Endothelial cell of umbilical vein (primary cell): Measurements from ENCODE around the gene TMEM161A. TPM values are rescaled to one million over a fixed set of nuclear protein-coding genes. Genes with fewer than 3 reads are reported as not detected.

Experiments
- BruUV-seq: library from RNA; stranded (reverse); fragments of 400-500 nt; replicated peaks from 2 replicates; lab custom pipeline; 2021; lab: Mats Ljungman, UMichigan
- CTCF ChIA-PET: fragments of 300-600, 350-600 bp; sonication (Branson Sonifier 250); formaldehyde crosslinking; loops from one replicate; lab custom pipeline; 2021; ENCODE audit warnings: antibody characterized with exemption, inconsistent platforms; lab: Charles Lee
- POLR2A ChIA-PET: fragments of 300-600, 350-600 bp; sonication (Branson Sonifier 250); formaldehyde crosslinking; loops from one replicate; lab custom pipeline; 2021; ENCODE audit warnings: antibody characterized with exemption, inconsistent platforms; lab: Charles Lee
- DNase-seq: peaks from one replicate; pipeline ENCODE4 v3.0.0-alpha.2; 2011; ENCODE audit warnings: low read depth, low spot score
- FAIRE-seq: peaks from 2 replicates; lab custom pipeline; 2011; peaks lifted over from hg19 to GRCh38; lab: Jason Lieb, UNC
- H2AFZ ChIP-seq: 2 replicates; pipeline ENCODE4 v1.6.0; 2012; ENCODE audit warnings: low read depth, low read length, control low read depth, inconsistent platforms
- H3K27ac ChIP-seq: 2 replicates; pipeline ENCODE4 v1.5.1; 2011; ENCODE audit warnings: low read depth, mild to moderate bottlenecking, control low read depth, low read length, moderate library complexity; ENCODE audit not compliant: insufficient read depth
- H3K27me3 ChIP-seq, 2 experiments: 2 replicates each; pipeline versions ENCODE4 v1.6.0 to v1.6.1; 2011; ENCODE audit warnings: low read length in 2 of 2, mixed read lengths in 1 of 2; ENCODE audit not compliant: control insufficient read depth in 2 of 2, insufficient read depth in 2 of 2
- H3K36me3 ChIP-seq, 2 experiments: 2 replicates in 1 of 2; 3 replicates in 1 of 2; pipeline ENCODE4 v1.5.1; 2011; ENCODE audit warnings: low read length in 2 of 2, mild to moderate bottlenecking in 1 of 2, moderate library complexity in 1 of 2; ENCODE audit not compliant: control insufficient read depth in 2 of 2, insufficient read depth in 2 of 2; ENCODE audit errors: extremely low read depth in 1 of 2
- H3K4me1 ChIP-seq: 3 replicates; pipeline ENCODE4 v1.5.1; 2011; ENCODE audit warnings: mild to moderate bottlenecking, low read length; ENCODE audit not compliant: control insufficient read depth, insufficient read depth; ENCODE audit errors: extremely low read depth
- H3K4me2 ChIP-seq: 2 replicates; pipeline ENCODE4 v1.6.1; 2011; ENCODE audit warnings: low read length, control low read depth, mixed read lengths; ENCODE audit not compliant: insufficient read depth
- H3K4me3 ChIP-seq, 3 experiments: fragments of 200-600 bp in 1 of 3; sonication (generic), shearing (Covaris generic) in 1 of 3; replicated peaks in 1 of 3; 2 replicates each; pipeline ENCODE4 v1.5.1; 2011 to 2016; ENCODE audit warnings: control low read depth in 3 of 3, low read length in 3 of 3, mild to moderate bottlenecking in 2 of 3, inconsistent platforms in 1 of 3, low read depth in 1 of 3, moderate library complexity in 1 of 3; ENCODE audit not compliant: insufficient read depth in 1 of 3
- H3K79me2 ChIP-seq: 2 replicates; pipeline ENCODE4 v1.6.0; 2012; ENCODE audit warnings: low read length, inconsistent platforms; ENCODE audit not compliant: control insufficient read depth, insufficient read depth
- H3K9ac ChIP-seq: replicated peaks from 2 replicates; pipeline ENCODE3; 2011; ENCODE audit warnings: low read length, control low read depth; ENCODE audit not compliant: insufficient read depth; ENCODE audit errors: extremely low read depth
- H3K9me1 ChIP-seq: replicated peaks from 3 replicates; pipeline ENCODE4 v1.6.0; 2011; ENCODE audit warnings: mild to moderate bottlenecking, low read length; ENCODE audit not compliant: control insufficient read depth, insufficient read depth; ENCODE audit errors: extremely low read depth
- H3K9me3 ChIP-seq: replicated peaks from 2 replicates; pipeline ENCODE4 v1.5.1; 2012; ENCODE audit warnings: low read length, inconsistent platforms; ENCODE audit not compliant: control insufficient read depth, insufficient read depth
- H4K20me1 ChIP-seq: replicated peaks from 2 replicates; pipeline ENCODE3; 2011; ENCODE audit warnings: mild to moderate bottlenecking, low read length; ENCODE audit not compliant: control insufficient read depth, insufficient read depth; ENCODE audit errors: extremely low read depth
- EZH2 ChIP-seq: IDR thresholded peaks from 2 replicates; pipeline ENCODE4 v1.6.1; 2012; ENCODE audit warnings: borderline replicate concordance, low read depth, mild to moderate bottlenecking, moderate library complexity, low read length, inconsistent platforms; ENCODE audit not compliant: severe bottlenecking
- FOS ChIP-seq: IDR thresholded peaks from 2 replicates; pipeline ENCODE4 v1.6.1; 2011; ENCODE audit warnings: mild to moderate bottlenecking, low read length, moderate library complexity, borderline replicate concordance; ENCODE audit not compliant: insufficient read depth
- GATA2 ChIP-seq: IDR thresholded peaks from 2 replicates; pipeline ENCODE4 v1.7.0; 2011; ENCODE audit warnings: low read depth, mild to moderate bottlenecking, moderate library complexity, mixed read lengths, low read length; ENCODE audit not compliant: insufficient read length, insufficient read depth
- JUN ChIP-seq: IDR thresholded peaks from 2 replicates; pipeline ENCODE4 v1.6.1; 2011; ENCODE audit warnings: borderline replicate concordance, low read depth; ENCODE audit not compliant: insufficient read length, insufficient read depth
- MYC ChIP-seq: IDR thresholded peaks from one replicate; pipeline ENCODE4 v1.6.1; 2011; ENCODE audit warnings: mild to moderate bottlenecking, low read depth, low read length
- POLR2A ChIP-seq: IDR thresholded peaks from 2 replicates; pipeline ENCODE4 v1.6.1; 2012; ENCODE audit warnings: low read depth, mild to moderate bottlenecking, control low read depth, low read length
- POLR2AphosphoS5 ChIP-seq: IDR thresholded peaks from 2 replicates; pipeline ENCODE4 v1.6.1; 2012; ENCODE audit warnings: low read depth, mild to moderate bottlenecking, control low read depth, low read length, moderate library complexity; ENCODE audit not compliant: insufficient read depth
- dilution Hi-C: fragments of 300-500 bp; cut with MboI; formaldehyde crosslinking; loops from one replicate; pipeline ENCODE4 v1.15.0; 2019; ENCODE audit warnings: low sequenced_read_pairs; ENCODE audit not compliant: extremely low pct_ligation_motif_present
- intact Hi-C: fragments of 100-400 bp; cut with micrococcal nuclease; formaldehyde crosslinking; loops from one replicate; pipeline ENCODE4 v1.10.0; 2022
- polyA plus RNA-seq, 4 experiments: library from polyadenylated mRNA; depleted of rRNA in 3 of 4; stranded (reverse) in 3 of 4; unstranded in 1 of 4; fragments of >200 nt; gene quantifications; 2 replicates each; pipeline versions ENCODE4 v1.2.1 to v1.2.3, GENCODE V29; 2011 to 2012; ENCODE audit warnings: missing spikeins in 1 of 4
- total RNA-seq: library from RNA; stranded (reverse); gene quantifications from 2 replicates; pipeline ENCODE4 v1.2.3, GENCODE V29; 2021
- TF ChIP-seq, protein P1 (sequence below), 2 donors: IDR thresholded peaks; 1 replicate in 1 of 2; 2 replicates in 1 of 2; pipeline ENCODE4 v1.5.1; 2011; ENCODE audit warnings: low read length in 2 of 2, mild to moderate bottlenecking in 2 of 2, moderate library complexity in 2 of 2, control low read depth in 1 of 2, inconsistent platforms in 1 of 2, low read depth in 1 of 2; ENCODE audit not compliant: insufficient read depth in 1 of 2; ENCODE audit errors: extremely low read depth in 1 of 2
- TF ChIP-seq, protein P2 (sequence below): IDR thresholded peaks from 2 replicates; pipeline ENCODE4 v1.6.1; 2011; ENCODE audit not compliant: insufficient read depth, insufficient read length

TMEM161A gene
- total and polyA plus RNA-seq, 2 donors (not counting 3 experiments of a cell fraction or from before 2014, with no cell fraction given): 24.1 to 54.9 TPM

DNA sequence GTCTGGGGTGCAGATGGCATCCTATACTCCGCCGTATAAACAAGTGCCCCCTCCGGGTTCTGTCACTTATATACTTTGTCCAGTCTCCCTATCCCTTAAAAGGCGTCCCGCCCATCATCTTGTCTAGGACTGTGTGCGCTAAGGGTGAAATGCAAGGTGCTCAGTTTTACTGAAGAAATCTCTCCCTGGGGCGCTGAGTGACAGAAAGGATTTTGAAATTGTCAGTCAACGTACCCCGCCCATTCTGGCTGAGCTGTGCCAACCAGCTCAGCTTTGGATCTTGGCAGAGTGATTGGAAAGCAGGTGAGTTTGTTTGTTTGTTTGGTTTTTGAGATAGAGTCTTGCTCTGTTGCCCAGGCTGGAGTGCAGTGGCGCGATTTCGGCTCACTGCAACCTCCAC is 4.1 kb upstream of the TMEM161A start:
- DNase-seq (no peak), FAIRE-seq (no peak)
- Histone ChIP-seq H3K4me3 (no peak overlapping the region), H3K4me2 (no peak overlapping the region), H3K9ac (no peak overlapping the region), H3K9me3 (no peaks in the 10 kb centered on the region), H3K27ac (no peak overlapping the region), H3K9me1 (no peaks in the 10 kb centered on the region), H2AFZ (no peak overlapping the region), H3K27me3 (no peaks in the 10 kb centered on the region), H3K4me1 (peaks cover 8% of the 10 kb centered on the region), H4K20me1 (no peaks in the 10 kb centered on the region), H3K79me2 (no peaks in the 10 kb centered on the region), H3K36me3 (no peaks in the 10 kb centered on the region)
- ChIA-PET POLR2A (interaction anchor here (0.6 kb wide), 1 partner anchor 51 kb away, joined by 4 read pairs; no protein-coding TSS in a partner anchor), CTCF (interaction anchor here (0.7 to 3.7 kb wide), 5 partner anchors 12 to 90 kb away, joined by 3 to 14 read pairs (median 9); no protein-coding TSS in a partner anchor)
- intact Hi-C loops: no loop called here
- TF ChIP-seq POLR2A (no peak), EZH2 (no peak), POLR2AphosphoS5 (no peak), FOS (no peak), JUN (no peak), GATA2 (no peak), MYC (no peak)
- TF ChIP-seq, protein P1, sequence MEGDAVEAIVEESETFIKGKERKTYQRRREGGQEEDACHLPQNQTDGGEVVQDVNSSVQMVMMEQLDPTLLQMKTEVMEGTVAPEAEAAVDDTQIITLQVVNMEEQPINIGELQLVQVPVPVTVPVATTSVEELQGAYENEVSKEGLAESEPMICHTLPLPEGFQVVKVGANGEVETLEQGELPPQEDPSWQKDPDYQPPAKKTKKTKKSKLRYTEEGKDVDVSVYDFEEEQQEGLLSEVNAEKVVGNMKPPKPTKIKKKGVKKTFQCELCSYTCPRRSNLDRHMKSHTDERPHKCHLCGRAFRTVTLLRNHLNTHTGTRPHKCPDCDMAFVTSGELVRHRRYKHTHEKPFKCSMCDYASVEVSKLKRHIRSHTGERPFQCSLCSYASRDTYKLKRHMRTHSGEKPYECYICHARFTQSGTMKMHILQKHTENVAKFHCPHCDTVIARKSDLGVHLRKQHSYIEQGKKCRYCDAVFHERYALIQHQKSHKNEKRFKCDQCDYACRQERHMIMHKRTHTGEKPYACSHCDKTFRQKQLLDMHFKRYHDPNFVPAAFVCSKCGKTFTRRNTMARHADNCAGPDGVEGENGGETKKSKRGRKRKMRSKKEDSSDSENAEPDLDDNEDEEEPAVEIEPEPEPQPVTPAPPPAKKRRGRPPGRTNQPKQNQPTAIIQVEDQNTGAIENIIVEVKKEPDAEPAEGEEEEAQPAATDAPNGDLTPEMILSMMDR (IDR thresholded peaks at IDR 0.05; ENCODE audit: extremely low read depth in 1 of 2, insufficient read depth in 1 of 2, low read depth in 1 of 2, low read length in 2 of 2): no peak
- TF ChIP-seq, protein P2, sequence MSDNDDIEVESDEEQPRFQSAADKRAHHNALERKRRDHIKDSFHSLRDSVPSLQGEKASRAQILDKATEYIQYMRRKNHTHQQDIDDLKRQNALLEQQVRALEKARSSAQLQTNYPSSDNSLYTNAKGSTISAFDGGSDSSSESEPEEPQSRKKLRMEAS: no peak
- dilution Hi-C loops: no loop called here
- BruUV-seq: no TSS peak
